Testis (tissue), 2 donors: ENCODE data around the gene SEC63.

ENCODE experiments used
- CTCF ChIP-seq, 3 experiments: fragments of 450-650 bp in 2 of 3; fragments of 200-600 bp in 1 of 3; sonication (generic) in 1 of 3; IDR thresholded peaks; one replicate each; pipeline ENCODE4 v1.5.1; 2016 to 2019; ENCODE audit warnings: antibody characterized with exemption in 3 of 3, mild to moderate bottlenecking in 2 of 3, moderate library complexity in 1 of 3
- POLR2A ChIP-seq: fragments of 450-650 bp; IDR thresholded peaks from one replicate; pipeline ENCODE4 v1.6.1; 2017; ENCODE audit warnings: antibody characterized with exemption, mild to moderate bottlenecking, moderate library complexity

GRCh38 chr6:107827541-107827940 lies 130.5 kb downstream of the SEC63 start:
- no peak for TF ChIP-seq CTCF (IDR thresholded peaks at IDR 0.05)
- no peak for TF ChIP-seq POLR2A
